ENCODE data around the gene CEP120.

The CEP120 gene

DNA sequence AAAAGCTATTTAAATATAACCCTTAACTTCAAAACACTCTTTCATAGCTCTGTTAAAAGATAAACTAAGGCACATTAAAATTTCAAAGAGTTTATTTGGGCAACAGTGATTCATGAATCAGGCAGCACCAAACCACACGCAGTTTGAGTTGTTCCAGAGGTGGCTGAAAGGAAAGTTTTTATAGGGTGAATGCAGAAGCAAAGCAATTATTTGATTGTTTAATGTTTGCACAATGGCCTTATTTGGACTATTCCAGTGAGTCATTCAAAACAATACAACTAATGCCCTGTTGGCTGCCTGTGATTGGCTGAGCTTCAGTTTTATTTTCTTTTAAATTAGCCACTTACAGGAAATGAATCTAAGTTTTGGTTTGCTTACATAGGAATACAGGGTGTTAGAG is 125.3 kb downstream of the CEP120 start:
- DNase-seq: no peak

DNA sequence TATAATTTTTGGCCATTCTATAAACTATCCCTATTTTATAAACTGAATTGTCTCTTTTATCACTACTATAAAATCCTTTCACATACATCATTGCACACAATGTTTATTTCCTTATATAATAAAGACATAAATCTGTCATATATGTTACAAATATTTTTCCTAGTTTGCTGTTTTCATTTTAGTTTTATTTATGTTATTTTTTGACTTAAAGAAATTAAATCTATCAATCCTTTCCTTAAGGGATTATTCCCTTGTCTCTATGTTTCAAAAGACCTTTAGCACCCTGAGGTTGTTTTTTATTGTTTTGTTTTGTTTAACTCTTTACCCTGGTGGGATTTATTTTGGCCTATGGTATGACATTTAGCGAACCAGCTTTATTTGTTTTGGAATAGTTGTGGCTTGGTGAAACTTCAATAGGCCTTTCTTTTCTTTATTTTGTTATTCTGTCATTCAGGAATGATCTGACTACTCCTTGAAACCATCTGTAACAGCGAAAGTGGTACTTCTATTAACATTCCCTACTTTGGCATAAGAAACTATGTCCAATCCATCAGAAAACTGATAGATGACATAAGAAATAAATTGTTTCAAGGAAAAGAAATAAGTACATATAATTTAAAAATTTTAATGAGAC is 125.9 kb downstream of the CEP120 start:
- DNase-seq: no peak

All from NCI-H526 (cell line).